SK-N-SH (cell line): ENCODE measurements around the gene TULP4.

ENCODE experiments used
- RAD21 ChIP-seq: IDR thresholded peaks from 2 replicates; pipeline ENCODE4 v1.6.1; 2012; ENCODE audit warnings: mild to moderate bottlenecking, low read length
- TF ChIP-seq, protein P1 (sequence below): fragments of 200-600 bp; sonication (generic); IDR thresholded peaks from 2 replicates; pipeline ENCODE4 v1.6.1; 2017; ENCODE audit warnings: antibody characterized with exemption, mild to moderate bottlenecking, moderate library complexity

DNA sequence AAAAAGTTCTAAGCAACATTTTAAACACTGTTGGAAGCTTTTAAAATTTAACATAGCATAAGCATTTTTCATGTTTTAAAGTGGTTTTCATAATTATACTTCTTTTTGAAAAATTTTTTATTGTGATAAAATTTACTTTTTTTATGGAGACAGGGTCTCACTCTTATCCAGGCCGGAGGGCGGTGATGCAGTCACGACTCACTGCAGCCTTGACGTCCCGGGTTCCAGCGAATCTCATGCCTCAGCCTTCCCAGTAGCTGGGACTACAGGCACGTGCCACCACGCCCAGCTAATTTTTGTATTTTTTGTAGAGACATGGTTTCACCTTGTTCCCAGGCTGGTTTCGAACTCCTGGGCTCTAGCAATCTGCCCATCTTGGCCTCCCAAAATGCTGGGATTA is 46.1 kb upstream of the TULP4 start:
- TF ChIP-seq, protein P1, sequence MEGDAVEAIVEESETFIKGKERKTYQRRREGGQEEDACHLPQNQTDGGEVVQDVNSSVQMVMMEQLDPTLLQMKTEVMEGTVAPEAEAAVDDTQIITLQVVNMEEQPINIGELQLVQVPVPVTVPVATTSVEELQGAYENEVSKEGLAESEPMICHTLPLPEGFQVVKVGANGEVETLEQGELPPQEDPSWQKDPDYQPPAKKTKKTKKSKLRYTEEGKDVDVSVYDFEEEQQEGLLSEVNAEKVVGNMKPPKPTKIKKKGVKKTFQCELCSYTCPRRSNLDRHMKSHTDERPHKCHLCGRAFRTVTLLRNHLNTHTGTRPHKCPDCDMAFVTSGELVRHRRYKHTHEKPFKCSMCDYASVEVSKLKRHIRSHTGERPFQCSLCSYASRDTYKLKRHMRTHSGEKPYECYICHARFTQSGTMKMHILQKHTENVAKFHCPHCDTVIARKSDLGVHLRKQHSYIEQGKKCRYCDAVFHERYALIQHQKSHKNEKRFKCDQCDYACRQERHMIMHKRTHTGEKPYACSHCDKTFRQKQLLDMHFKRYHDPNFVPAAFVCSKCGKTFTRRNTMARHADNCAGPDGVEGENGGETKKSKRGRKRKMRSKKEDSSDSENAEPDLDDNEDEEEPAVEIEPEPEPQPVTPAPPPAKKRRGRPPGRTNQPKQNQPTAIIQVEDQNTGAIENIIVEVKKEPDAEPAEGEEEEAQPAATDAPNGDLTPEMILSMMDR, result no peak
- TF ChIP-seq RAD21, result no peak
